Skin of body (tissue), 2 donors: ENCODE measurements around the gene HGFAC. TPM values are rescaled to one million over a fixed set of nuclear protein-coding genes. Genes with fewer than 3 reads are reported as not detected.

ENCODE experiments used
- DNase-seq: peaks from one replicate; lab custom pipeline; 2025; lab: John Stamatoyannopoulos, UW
- total RNA-seq: library from RNA; depleted of rRNA; stranded (reverse); fragments of >200 nt; gene quantifications from one replicate; pipeline ENCODE4 v1.2.3, GENCODE V29; 2014

HGFAC gene
- total RNA-seq, 1 donor from 2014 or later: 0.20 TPM

GRCh38 chr4:3423952-3424351, 17.8 kb upstream of the HGFAC start:
- no peak for DNase-seq

DNA sequence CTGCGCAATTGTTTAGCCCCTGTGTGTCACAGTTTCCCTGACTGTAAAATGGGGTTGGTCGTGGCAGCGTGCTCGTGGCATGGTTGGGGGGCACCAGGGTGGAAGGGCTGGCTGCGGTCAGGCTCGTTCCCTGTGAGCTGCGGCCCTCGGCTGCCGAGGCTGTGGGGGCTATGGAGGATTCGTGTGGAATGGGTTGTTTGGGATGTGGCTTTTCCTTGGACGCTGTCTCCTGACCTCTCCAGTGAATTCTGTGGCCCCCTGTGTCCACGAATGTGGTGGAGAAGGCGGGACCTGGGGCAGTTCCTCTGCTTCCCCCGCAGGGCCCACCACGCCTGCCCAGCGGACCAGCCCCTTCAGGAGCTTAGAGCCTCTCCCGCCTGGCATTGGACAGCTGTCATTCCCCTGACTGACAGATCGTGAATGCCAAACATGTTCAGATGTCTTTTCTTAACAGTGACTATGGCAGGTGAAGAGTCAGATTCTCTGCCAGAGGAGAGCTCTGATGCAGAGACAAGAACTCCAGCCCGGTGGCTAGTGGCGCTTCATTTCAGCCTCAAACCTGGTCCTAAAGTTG, 17.2 kb upstream of the HGFAC start:
- DNase-seq: no peak

DNA sequence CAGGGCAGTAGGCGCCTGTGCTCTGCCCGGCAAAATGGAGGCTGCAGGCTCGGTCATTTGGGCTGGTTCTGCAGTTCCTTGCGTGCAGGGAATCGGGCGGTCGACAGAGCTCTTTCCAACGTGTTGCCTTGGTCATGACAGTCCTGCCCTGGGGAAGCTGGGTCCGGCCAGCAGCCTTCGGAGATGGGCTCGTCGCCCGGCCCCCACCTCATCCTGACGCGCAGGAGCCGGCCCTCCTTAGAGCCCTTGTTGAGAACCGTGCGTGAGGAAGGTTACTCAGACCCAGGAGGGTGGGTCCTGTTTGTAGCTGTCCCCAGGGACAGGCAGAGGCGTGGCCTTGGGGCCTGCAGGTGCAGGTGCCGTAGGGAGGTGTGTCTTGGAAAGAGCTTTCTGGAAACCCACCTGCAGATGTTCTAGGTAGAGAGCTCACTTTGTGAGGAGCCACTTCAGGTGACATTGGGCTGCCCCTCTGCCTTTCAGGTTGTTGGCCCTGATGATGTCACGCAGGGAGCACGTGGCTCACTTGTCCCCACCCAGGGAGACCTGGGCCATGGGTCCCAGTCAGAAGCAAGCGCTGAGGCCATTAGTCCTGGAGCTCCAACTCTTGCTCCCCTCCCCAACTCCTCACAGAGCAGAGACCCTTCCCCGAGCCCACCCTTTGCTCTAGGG, 15.2 kb upstream of the HGFAC start:
- no peak for DNase-seq

- no peak for DNase-seq
Measured at GRCh38 chr4:3427134-3427476, 14.7 kb upstream of the HGFAC start.

DNA sequence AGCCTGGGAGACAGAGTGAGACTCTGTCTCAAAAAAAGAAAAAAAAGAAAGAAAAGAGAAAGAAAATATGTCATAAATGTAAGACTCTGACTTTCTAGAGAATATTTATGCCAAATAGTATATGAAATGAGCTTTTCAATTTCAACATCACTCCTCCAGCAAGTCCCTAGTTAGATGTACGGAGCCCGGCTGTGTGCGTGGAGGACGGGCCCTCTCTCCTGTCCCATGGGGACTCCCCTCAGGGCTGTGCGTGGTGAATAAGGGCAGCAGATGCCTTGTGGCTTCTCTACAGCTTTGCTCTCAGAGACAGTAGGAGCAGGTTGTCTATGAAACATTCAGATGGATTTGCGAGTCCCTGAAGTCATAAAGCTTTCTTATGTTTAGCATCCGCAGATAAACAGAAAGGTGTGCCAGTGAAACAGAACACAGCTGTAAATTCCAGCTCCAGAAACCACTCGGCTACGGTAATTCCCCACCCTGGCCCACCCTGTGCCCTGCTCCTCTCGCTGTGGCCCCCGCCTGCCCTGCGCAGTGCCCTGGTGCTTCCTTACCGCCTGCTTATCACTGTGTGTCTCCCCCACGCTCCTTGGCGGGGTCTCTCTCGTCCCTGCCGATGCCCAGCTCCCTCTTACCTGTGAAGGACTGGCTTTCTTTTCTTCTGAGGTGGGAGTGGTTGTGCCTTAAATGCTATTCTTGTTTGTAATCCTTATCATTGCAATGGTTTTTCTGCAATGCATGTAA, 13.9 kb upstream of the HGFAC start:
- no peak for DNase-seq

GRCh38 chr4:3429651-3430050, 12.1 kb upstream of the HGFAC start:
- no peak for DNase-seq

GRCh38 chr4:3430524-3430923, 11.2 kb upstream of the HGFAC start:
- DNase-seq: no peak

DNA sequence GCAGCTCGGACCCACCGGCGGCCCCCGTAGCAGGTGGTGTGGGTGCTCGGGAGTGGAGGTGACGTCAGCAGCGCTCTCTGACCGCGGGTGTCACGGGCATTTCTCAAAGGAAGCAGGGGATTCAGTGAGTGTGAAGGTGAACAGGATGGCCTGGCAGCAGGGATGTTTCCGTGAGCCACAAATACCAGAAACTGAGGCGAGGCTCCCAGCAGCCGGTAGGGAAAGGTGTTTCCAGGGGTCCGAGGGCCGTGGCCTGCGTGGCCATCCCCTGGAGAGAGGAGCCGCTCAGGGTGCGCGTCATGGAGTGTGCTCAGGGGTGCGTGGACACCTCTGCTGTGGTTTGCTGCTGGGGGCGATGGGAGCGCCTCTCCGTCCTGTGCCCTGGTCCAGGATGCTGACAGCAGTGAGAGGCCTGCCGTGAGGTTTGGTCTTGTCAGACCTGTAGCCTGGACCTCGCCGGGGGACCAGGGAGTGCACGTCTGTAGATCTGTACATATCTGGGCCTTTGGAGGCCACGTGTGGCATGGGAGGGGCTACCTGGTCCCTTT, 10.2 kb upstream of the HGFAC start:
- no peak for DNase-seq

- DNase-seq: no peak
Measured at GRCh38 chr4:3432381-3432790, 9.4 kb upstream of the HGFAC start.

- no peak for DNase-seq
Measured at GRCh38 chr4:3433138-3433869, 8.5 kb upstream of the HGFAC start.

DNA sequence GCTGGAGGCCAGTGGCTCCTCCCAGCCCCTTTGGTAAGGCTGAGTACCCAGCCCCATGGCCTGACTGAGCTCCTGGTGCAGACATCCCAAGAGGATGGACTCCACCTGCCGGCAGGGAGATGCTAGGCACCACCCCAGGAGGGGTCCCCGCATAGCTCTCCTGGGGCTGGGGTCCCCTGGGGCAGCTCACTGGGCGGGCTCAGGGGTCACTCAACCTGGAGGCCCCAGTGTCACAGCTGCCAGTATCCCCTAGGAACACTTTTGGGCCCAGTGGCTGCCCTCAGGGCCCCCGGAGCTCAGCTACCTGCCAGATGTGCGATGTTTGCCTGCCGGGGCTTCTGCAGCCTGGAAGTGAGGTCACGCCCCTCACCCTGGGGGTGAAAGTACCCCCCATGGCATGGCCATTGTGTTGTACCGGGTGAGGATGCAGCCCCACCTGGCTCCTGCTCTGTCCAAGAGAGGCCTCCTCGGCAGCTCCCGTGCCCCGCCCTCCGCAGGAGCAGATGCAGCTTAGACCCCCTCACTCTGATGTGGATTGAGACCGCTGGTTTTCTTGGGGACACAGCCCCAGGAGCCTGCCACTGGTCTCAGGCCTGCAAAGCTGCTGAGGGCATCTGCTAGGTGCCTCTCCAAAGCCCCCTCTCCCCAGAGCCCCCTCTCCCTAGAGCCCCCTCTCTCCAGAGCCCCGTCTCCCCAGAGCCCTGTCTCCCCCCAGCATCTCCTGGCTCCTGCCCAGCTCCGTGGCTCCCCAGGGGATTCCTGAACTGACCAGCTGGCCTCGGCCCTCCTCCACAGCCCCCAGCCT, 6.7 kb upstream of the HGFAC start:
- no peak for DNase-seq

GRCh38 chr4:3435686-3435956, 6.1 kb upstream of the HGFAC start:
- no peak for DNase-seq

- DNase-seq: no peak
Measured at GRCh38 chr4:3436048-3436797, 5.5 kb upstream of the HGFAC start.

DNA sequence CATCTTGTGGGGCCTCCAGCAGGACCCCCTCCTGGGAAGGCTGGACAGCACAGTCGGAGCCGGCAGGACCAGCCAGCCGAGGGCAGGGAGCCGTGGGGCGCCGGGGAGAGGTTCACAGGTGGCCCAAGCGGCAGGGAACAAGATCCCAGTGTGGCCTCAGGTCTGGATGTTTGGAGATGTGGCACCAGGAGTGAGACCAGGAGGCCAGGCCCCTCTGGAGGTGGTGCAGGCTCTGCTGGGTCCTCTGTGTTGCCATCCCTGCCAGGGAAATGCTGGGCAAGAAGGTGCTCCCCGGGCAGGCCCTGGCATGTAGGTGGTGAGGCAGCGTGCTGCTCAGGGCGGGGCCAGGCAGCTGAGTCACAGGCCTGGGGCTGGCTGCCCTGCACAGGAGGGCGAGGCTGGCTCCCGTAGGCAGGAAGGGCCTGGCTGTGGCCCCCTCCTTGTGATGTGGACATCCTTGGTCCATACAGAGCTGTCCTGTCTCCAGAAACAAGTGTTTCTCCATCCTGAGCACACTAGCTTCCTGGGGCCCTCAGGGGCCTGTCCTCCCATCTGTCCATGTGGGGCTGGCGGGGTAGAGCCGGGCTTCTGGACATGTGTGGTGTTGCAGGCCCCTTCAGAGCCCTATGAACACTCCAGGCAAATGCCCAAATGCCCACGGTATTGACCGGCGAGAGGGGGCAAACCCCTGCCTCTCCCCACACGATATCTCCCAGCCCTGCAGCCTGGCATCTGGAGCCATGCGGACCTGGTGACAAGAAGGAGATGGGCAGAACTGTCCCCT, 4.8 kb upstream of the HGFAC start:
- no peak for DNase-seq

GRCh38 chr4:3437582-3437936, 4.2 kb upstream of the HGFAC start:
- DNase-seq: no peak

- DNase-seq: no peak
Measured at GRCh38 chr4:3437998-3438846, 3.5 kb upstream of the HGFAC start.

DNA sequence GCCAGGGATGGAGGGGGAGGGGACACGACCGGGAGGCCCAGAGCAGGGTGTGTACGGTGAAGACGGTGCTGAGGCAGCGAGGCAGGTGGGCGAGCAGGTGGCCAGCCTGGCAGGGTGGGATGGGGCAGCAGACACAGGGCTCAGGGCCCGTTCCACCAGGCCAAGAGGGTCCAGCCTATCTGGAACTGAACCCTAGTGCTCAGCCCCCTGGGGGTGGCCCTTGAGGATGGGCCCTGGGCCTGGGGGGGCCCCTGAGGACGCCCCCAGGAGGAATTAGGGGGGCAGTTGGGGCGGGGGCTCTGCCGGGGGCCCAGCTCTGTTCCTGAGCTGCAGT, 3.0 kb upstream of the HGFAC start:
- DNase-seq: no peak

DNA sequence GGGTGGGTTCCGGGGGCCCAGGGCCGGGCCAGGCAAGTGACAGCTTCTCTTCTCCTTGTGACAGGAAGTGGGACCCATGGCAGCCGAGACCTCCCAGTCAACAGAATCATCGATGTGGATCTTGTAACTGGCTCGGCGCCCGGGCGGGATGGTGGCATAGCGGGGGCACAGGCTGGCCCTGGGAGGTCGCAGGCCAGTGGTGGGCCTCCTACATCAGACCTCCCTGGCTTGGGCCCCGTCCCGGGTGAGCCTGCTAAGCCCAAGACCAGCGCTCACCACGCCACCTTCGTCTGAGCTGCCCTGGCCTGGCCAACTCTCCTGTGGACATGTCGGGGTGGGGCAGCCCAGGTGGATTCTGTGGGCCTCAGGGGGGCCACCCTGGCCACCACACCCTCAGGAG, 2.4 kb upstream of the HGFAC start:
- DNase-seq: no peak

DNA sequence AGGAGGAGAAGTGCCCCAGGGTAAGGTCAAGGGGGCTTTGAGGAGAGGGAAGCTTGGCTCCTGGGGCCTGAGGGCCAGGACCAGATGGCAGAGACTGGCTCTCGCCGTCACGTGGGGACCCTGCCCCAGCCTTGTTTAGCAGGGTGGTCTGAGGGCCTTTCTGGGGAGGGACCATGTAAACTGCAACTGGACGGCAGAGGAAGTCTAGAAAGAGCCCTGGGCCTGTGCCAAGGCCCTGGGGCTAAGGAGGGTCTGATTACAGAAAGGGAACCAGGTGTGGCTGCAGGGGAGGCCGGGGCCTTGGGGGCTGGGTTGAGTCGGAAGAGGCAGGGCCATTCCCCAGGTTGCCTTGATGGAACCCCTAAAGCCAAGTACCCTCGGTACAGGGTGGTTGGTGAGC, 1.8 kb upstream of the HGFAC start:
- no peak for DNase-seq
